Measurements from ENCODE around the gene FAM25G. TPM values are rescaled to one million over a fixed set of nuclear protein-coding genes. Genes with fewer than 3 reads are reported as not detected.
A peak's percentile ranks its signal among the peaks of the same experiment; 100 is the strongest.
"Not testable (repeated sequence)": the region's sequence is repeated elsewhere in the genome, so short reads cannot be mapped to it uniquely, and the experiment has no call there.

FAM25G gene
- total RNA-seq, 1 donor = not detected

DNA sequence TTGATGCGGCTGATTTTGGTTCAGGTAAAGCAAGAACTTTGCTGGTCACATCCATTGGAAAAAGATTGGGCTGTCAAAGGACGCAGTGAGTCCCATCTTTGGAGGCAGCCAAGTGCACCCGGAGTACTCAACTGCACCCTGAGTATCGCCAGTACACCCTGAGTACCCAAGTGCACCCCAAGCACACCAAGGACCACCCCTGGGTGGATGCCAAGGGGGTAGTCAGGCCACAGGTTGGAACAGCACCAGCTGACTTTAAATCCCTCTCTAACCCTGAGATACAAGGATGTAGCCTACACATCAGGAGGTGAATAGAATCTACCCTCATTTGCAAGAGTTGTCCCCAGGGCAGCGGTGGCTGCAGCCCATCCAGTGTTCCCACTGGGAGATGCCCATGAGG, 24.0 kb downstream of the FAM25G start:
- not testable (repeated sequence) for DNase-seq (ENCODE audit: low read depth in 2 of 3, low spot score in 2 of 3)

DNA sequence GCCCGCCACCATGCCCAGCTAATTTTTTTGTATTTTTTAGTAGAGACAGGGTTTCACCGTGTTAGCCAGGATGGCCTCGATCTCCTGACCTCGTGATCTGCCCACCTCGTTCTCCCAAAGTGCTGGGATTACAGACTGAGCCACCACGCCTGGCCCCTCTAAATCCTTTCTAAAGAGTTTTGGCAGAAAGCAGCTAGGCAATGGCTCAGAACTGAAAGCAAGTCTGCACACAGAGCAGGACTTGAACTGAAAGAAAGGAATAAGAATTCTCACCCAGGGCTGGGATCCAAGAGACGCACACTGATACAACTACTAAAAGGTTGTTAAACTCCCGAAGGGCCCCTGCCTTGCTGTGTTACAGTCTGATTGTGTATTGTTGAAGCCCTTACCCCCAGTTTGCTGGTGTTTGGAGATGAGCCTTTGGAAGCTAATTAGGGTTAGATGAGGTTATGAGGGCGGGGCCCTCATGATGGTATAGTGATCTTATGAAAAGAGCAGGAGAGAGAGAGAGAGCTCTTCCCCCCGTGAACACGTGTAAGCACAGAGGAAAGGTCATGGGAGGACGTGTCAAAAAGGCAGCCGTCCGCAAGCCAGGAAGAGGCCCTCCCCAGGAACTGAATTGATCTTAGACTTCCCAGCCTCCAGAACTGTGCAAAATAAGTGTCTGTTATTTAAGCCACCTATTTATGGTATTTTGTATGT, 26.1 kb downstream of the FAM25G start:
- DNase-seq (ENCODE audit: low read depth in 2 of 3, low spot score in 2 of 3) = not testable (repeated sequence)

DNA sequence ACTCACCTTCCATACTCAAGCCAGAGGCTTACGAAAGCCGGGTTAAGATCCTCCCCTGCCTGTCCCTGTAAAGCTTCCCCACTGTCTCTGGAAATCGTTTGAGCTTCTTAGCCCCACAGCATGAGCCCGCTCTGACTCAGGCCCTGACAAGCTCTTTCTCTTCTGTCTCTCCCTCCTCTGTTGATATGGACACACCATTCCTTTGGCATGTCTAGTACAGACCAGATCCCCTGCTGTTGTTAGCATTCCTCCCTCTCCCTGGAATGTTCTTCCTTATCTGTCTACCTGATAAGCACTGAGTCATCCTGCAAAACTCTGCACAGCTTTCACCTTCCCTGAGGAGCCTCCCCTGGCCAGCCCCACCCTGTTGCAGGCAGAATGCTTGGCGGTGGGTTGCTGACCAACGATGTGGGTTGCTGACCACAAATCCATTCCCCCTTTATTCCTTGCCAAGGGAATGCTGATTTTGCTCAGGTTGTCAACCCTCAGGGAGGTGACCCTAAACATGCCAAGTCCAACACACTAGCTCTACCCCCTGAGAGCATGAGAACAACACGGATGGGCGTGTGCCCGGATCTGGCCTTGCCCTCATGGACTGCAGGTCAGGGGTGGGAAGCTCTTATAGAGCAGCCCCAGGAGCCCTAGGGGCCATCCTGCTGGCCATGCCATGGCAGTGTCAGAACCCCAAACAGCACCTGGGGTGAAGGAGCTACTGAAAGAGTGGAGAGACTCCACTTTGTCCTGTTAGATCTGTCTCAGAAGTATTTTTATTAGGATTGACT, 28.7 kb downstream of the FAM25G start:
- not testable (repeated sequence) for DNase-seq (ENCODE audit: low read depth in 2 of 3, low spot score in 2 of 3)

DNA sequence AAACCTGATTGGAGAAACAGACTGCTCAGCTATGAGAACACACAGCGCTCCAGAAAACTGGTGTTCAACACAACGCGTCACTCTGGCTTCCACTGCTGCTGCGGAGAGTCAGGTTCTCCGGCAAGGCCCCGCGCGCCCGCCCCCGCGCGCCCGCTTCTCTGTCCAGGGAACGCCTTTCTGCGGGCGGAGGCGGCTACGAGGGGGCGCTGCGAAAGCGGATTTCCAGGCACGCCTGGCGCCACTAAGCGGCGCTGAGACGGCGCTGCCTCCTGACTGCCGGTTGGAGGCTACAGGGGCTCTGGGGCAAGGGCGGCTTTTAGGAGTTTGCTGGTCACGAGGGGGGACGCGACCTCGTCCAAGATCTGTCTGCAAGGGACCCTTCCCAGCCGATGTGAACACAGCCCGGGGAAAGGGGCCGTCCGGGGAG, 30.2 kb downstream of the FAM25G start:
- peak in 2 of 3 donors; percentile 37 to 49 for DNase-seq (ENCODE audit: low read depth in 2 of 3, low spot score in 2 of 3)

DNA sequence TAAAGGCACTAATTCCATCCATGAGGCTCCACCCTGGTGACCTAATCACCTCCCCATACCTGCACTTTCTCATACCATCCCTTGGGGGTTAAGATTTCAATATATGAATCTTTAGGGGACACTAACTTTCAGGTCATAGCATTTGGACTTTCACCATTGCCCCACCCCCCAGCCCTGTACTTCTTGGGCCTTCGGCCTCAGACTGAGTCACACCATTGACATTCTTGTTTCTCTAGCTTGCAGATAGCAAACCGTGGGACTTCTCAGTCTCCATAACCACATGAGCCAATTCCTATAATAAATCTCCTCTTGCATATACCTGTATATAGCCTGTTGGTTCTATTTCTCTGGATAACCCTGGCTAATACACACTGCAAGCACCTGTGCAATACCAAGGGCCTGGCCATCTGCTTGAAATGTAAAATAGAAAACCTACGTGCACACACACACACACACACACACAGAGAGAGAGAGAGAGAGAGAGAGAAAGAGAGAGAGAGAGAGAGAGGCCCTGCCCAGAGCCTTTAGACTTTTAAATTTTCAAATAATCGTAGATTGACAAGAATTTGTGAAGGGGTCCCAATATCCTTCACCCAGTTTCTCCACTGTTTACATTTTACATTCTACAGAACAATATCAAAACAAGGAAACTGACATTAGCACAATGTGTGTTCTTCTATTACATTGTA, 32.9 kb downstream of the FAM25G start:
- no peak for DNase-seq (ENCODE audit: low read depth in 2 of 3, low spot score in 2 of 3)

DNA sequence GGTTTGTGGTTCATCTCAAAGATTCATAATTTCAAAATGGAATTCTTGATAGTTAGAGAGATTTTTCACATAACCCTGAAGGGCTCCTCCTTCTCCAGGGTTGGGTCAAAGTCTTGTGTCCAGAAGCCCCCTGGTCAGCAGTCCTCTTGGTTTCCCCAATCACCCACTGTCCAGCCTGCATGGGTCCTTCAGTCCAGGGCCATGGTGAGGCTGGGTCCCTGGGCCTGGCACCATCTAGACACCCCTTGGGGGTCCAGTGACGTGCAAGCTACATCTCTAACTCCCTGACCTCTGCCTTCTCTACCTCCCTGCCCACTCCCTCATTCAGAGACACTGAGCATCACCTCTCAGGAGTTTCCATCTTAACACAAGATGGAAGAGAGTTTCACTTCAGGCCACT, 33.7 kb downstream of the FAM25G start:
- no peak for DNase-seq (ENCODE audit: low read depth in 2 of 3, low spot score in 2 of 3)

DNA sequence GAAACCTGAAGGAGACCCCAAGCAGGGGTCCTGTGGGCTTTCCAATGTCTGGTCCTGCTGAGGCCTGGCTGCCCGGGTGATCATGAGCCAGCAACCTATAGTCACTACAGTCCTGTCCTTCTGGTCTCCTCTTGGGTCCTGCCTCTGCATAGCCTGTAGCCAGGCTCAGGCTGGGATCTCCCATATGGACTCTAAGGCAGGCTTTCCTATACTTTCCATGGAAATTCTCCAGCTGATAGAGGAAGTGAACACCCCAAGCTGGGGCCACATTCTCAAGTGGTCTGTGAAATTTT, 34.0 kb downstream of the FAM25G start:
- DNase-seq (ENCODE audit: low read depth in 2 of 3, low spot score in 2 of 3) = no peak

DNA sequence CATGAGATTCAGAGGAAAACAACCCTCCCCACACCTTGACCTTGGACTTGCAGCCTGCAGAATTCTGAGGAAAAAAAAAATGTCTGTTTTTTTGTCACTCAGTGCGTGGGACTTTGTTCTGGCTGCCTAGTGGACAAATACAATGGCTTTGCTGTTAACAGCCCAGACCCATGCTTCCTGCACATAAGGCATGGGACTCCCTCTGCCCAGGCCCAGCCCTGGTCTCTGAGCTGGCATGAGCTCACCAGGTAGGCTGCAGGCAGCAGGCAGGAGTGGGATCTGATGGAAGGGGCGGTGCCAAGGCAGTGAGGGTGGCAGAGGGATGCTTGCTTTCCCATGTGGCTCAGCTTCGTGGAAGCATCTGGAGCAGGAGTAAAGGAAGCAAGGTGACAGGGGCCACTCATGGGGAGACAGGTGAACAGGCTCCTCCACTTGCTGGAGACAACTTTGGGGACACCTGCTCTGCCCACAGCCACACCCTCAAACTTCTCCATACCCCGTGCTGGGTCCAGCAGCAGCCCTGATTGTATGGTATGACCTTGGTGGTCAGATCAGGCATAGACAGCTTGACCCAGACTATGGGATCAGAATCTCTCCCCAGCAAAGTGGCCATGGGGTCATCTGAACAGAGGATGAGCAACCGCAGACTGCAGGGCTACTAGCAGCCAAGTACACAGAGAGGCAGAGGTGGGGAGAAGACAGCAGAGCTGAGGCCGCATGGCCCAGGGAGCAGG, 34.5 kb downstream of the FAM25G start:
- no peak for DNase-seq (ENCODE audit: low read depth in 2 of 3, low spot score in 2 of 3)

DNA sequence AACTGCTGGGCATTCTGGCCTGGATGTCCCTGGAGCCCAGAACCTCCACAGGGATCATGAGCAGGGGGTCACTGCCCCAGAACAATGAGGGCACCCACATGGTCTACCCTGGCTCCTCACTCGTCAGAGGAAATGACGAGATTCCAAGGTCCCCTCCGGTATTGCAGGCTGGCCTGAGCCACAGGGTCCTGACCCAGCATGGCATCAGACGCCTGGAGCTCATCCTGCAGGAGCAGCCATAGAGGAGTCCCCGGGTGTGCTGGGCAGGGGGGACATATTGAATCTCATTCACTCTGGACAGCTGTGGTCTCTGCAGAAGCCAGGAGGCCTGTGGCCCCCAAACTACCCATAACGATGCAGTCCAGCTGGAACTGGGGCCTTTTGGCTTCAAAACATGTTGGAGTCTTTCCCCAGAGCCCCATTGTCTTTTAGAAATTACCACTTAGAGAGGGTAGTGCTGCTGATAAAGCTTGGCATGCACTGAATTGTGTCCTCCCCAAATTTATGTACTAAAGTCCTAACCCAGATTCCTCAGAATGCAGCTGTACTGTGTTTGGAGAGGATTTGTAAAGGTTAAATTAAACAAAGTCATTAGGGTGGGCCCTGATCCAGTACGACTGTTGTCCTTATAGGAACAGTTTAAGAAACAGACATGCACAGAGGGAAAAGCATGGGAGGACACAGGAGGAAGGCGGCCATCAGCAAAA, 35.3 kb downstream of the FAM25G start:
- DNase-seq (ENCODE audit: low read depth in 2 of 3, low spot score in 2 of 3) = no peak

DNA sequence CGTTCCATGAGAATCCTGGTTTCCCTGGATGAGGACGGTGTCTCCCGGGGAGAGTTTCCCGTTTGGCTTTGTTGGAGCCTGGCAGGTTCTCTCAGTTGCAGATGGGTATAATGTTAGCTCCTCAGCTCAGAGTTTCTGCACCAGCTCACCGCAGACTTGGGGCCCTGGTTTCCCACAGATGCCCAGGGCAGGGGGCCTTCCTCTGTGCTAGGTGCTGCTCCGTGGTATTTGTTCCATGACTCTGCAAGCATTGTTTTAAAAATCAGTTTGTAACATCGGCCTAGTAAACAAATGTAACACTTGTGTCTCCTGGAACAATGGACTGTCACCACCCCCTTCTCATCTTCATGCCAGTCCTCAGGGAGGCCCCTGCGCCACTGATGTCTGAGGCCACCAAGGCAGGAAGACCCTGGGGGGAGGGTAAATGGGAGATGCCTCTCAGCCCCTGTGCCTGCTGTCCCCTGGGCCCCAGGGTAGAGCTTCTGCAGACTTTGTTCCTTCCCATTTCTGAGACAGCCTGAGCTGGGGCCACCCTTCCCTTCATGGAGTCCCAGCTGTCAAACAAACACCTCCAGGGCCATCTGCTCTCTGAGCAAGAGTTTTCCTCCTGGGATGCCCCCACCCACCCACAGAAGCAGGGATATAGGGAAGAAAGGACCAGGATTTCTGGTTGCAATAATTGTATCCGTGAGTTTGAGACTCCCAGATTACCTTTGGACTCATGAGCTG, 36.0 kb downstream of the FAM25G start:
- DNase-seq (ENCODE audit: low read depth in 2 of 3, low spot score in 2 of 3) = peak in 1 of 3 donors; percentile 21

DNA sequence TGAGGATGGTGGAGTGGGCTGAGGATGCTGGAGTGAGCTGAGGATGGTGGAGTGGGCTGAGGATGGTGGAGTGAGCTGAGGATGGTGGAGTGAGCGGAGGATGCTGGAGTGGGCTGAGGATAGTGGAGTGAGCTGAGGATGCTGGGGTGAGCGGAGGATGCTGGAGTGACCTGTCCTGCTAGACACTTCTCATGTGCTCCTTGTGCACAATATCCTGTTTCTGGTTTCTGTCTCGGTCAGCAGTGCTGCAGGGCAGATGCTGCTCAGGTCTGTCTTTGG, 36.8 kb downstream of the FAM25G start:
- no peak for DNase-seq (ENCODE audit: low read depth in 2 of 3, low spot score in 2 of 3)

DNA sequence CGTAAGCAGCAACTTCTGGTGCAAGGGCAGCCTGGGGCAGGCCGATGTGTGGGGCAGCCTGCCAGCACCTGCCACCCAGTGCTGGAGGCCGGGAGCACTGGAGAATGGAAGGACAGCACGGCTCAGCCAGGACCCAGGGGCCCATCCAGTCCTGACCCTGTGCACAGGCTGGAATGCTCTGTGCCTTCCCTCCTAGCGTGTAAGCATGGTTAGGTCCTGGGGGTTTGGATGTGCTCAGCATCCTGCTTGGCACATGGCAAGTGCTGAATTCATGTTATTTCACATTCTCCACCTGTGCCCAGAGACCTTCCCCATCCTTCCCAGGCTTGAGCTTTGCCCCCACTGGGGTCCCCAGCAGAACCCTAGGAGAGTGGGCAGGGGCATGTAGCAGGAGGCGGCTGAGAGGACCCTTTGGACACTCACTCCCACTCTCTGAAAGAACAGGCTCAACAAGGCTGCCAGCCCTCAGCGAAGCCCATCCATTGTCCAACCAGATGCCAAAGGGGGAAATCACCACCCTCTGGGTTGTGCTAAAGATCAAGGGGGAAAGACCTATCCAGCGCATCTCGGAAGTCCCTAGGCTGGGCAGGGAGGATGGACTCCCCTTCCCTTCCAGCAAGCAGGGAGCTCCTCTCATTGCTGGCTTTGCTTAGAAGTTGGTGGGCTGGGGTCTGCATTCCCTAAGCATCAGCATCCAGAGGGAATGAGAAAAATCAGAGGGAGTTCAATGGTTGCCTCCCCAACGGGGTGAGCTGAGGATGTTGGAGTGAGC, 37.3 kb downstream of the FAM25G start:
- DNase-seq (ENCODE audit: low read depth in 2 of 3, low spot score in 2 of 3) = no peak

DNA sequence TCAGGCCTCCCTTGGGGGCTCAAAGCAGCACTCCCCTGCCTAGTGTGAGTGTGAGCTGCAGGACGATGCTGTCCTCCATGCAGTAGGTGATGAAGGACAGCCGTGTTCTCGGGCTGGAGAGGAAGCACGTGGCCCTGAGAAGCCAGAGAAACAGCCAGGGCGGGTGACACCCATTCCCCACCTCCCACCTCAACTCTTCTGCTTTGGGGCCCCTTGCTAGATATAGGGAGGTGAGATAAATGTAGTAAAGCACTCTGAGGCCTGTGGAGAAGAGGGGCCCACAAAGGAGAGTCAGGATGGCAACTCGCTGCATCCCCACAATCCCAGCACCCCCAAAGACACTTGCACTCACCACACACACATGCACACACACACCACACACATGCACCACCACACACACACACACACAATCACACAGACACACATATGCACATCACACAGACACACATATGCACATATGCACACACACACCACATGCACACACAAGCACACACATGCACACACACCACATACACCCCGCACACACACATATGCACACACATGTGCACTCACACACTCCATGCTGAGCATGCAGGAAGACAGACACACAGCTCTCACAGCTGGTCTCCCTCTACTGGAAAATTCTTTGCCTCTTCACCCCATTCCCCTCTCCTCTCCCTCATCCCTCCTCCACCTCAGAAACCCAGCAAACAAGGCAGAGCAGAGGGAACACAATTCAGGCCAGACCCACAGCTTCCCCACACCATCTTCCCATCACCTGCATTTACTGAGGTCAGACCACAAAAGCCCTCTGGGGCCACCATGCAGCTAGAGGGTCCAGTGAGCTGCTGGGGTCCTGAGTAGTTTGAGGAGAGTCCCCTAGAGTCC, 38.1 kb downstream of the FAM25G start:
- DNase-seq (ENCODE audit: low read depth in 2 of 3, low spot score in 2 of 3) = no peak

DNA sequence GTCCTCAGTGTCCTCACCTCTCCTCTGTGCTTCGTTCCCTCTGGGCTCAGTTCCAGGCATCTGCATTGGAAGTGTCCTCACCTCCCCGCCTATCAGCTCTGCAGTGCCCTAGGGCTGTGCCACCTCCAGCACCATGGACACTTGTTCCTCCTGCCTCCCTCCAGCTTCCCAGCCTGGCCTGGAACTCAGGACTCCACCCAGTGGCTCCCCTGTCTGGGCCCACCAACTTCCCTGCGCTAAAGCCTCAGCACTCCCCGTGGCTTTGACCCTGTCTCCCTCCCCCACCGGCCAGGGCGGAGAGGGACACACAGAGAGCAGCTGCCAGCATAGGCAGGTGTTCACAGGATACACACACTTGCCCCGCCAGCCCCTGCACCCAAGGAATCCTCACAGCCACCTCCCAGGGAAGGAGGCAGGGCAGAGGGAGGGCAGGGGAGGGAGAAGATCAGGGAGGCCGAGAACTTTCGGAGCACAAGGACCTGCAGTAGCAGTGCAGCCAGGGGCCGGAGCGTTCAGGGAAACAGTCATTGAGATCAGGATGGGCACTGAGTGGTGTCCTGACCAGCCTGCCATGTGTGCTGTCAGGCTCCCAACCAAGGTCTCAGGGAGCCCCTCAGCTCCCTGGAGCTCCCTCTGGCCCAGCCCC, 38.9 kb downstream of the FAM25G start:
- DNase-seq (ENCODE audit: low read depth in 2 of 3, low spot score in 2 of 3) = no peak

DNA sequence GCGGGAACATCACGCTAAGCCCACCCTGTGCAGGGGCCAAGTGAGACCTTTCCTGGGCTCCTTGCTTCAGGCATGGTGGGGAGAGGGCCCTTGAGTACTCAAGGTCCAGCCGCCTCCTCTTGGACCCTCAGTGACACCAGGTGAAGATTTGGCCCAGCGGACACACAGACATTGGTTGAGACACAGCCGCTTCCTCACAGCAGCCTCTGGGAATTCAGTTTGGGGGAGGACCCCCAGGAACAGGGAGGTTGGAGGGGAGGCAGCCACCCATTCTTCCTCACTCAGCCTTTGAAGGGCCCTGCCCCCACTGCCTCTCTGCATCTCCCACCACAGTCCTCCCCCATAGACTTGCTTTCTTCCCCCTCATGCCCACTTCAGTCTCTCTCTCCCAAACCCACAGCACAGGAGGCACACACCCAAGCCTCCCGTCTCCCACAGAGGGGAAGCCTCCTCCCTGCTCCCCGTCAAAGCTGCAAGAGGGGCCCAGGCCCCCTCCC, 39.5 kb downstream of the FAM25G start:
- DNase-seq (ENCODE audit: low read depth in 2 of 3, low spot score in 2 of 3) = no peak

DNA sequence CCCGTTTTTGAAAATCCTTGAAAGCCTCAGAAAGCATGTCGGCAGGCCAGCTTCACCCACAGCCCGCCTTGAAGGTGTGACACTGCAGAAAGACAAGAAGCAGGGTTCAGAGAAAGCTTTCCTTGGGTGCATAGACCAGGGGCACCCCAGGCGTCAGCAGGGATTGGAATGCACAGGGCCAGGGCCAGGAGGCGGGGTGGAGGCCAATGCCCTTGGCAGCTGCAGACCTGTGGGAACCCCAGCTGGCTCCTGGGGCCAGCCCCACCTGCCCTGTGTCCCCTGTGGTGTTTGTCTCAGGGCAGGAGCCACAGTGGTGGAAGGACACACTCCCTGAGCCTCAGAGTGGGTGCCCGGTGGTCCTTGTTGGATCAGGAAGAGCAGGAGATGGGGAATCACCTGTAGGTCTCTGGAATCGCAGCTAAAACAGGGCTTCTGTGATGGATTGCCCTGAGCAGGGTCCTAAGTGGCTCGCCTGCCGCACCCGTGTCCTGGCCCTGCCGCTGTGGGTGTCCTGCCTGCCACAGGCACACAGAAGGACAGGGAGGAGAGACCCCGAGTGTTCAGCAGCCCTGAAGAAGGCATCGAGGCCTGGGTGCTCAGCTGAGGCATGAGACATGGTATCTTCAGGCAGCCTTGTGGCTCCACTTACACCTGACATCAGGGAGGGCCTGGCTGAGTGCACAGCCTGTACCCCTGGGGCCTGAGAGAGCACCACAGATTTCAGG, 40.1 kb downstream of the FAM25G start:
- DNase-seq (ENCODE audit: low read depth in 2 of 3, low spot score in 2 of 3) = no peak

DNA sequence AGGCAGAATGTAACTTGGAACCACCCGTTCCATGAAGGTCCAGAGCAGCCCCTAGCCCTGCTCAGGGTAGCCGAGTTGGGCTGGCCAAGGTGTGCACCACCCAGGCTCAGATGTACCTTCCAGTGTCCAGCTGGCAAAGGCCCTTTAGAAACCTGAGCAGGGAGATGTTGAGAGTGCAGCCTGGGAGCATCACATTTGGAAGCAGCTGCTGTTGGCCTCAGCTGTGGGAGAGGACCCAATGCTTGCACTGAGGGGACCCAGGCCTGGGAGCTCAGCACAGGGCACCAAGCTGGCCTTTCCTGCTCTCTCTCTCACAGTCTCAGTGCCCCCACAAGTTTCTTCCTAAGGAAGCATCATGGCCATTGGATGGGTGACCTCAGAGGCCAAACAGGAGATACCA, 41.1 kb downstream of the FAM25G start:
- no peak for DNase-seq (ENCODE audit: low read depth in 2 of 3, low spot score in 2 of 3)
